ENCODE results near the gene DRD4. TPM values are rescaled to one million over a fixed set of nuclear protein-coding genes. Genes with fewer than 3 reads are reported as not detected.

The DRD4 gene
- total and polyA plus RNA-seq, 4 experiments from 2014 or later: 0.64 to 1.0 TPM; not detected in 2

DNA sequence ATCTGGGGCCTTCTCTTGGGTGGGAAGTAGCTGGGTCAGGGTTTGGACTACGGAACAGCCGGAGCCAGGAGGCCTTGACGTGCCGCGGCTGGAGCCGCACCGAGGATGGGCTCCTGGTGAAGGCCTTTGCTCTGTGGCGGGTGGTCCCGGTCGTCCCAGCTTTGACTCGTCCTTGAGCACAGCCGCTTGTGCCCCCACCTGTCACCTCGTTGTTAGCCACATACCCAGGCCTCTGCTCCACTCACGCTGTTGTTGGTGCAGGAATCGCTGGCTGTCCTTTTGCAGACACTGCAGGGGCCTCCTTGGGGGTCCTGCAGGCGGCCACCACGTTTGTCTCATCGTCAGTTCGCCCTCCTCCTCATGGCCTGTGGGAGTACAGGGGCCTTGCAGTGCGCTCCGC lies 43.7 kb upstream of the DRD4 start:
- Mint-ChIP-seq H3K27ac (no peak overlapping the region), H3K9me3 (peaks cover 0 to 2% (median 0%) of the 10 kb centered on the region in 8 donors), H3K27me3 (no peaks in the 10 kb centered on the region), H3K36me3 (peaks cover 29 to 72% of the 10 kb centered on the region in 2 donors), H3K4me1 (peaks cover 9 to 14% (median 11%) of the 10 kb centered on the region in 4 donors), H3K4me3 (no peak overlapping the region)
- Histone ChIP-seq H3K9me3 (ENCODE audit: control insufficient read depth in 1 of 2, low read length in 2 of 2) (no peaks in the 10 kb centered on the region), H3K27me3 (ENCODE audit: insufficient read depth, low read length) (no peaks in the 10 kb centered on the region), H3K4me1 (ENCODE audit: insufficient read depth, low read length) (peaks cover 5% of the 10 kb centered on the region), H3K36me3 (ENCODE audit: insufficient read depth, low read length) (peaks cover 68% of the 10 kb centered on the region), H3K4me3 (ENCODE audit: low read length in 2 of 2) (no peak overlapping the region), H3K27ac (ENCODE audit: low read depth, low read length) (no peak overlapping the region)
- ChIA-PET CTCF (ENCODE audit: partially characterized antibody) (no interaction called here), POLR2A (ENCODE audit: partially characterized antibody) (no interaction called here)
- intact Hi-C loops (cut with micrococcal nuclease): no loop called here
- DNase-seq: peak in 1 of 5 donors; percentile 26

DNA sequence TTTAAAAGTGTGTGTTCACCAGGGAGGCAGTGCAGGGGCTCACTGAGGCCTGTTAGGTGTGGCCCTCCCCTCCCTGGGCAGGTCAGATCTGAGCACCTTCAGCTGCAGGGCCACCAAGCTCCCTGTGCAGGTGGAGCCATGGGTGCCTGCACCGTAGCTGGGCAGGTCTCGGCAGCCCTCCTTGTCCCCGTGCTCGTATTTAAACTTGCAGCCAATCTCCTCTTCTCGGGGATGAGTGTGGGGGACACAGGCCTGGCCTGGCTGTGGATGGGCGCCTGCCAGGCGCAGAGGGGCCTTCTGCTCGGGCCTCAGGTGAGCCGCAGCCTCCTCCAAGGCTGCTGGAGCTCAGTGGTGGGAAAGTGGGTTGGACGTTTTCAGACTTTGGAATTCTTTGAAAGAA lies 41.7 kb upstream of the DRD4 start:
- H3K4me1 Mint-ChIP-seq: peaks cover 8 to 13% (median 11%) of the 10 kb centered on the region in 4 donors
- Histone ChIP-seq H3K27me3 (ENCODE audit: insufficient read depth, low read length) (no peaks in the 10 kb centered on the region), H3K4me3 (ENCODE audit: low read length in 2 of 2) (no peak overlapping the region), H3K9me3 (ENCODE audit: control insufficient read depth in 1 of 2, low read length in 2 of 2) (no peaks in the 10 kb centered on the region), H3K36me3 (ENCODE audit: insufficient read depth, low read length) (peaks cover 73% of the 10 kb centered on the region), H3K4me1 (ENCODE audit: insufficient read depth, low read length) (peaks cover 5% of the 10 kb centered on the region), H3K27ac (ENCODE audit: low read depth, low read length) (no peak overlapping the region)
- H3K9me3 Mint-ChIP-seq: no peaks in the 10 kb centered on the region
- no peak overlapping the region for H3K4me3 Mint-ChIP-seq
- H3K27ac Mint-ChIP-seq: peak overlapping the region in 1 of 7 donors; percentile 47
- ChIA-PET CTCF (ENCODE audit: partially characterized antibody) (interaction anchor here (1.2 kb wide), 1 partner anchor 41 kb away, joined by 3 read pairs; no protein-coding TSS in a partner anchor), POLR2A (ENCODE audit: partially characterized antibody) (no interaction called here)
- peaks cover 25 to 63% of the 10 kb centered on the region in 2 donors for H3K36me3 Mint-ChIP-seq
- DNase-seq: peak in 1 of 5 donors; percentile 17
- no peaks in the 10 kb centered on the region for H3K27me3 Mint-ChIP-seq
- intact Hi-C loops (cut with micrococcal nuclease): no loop called here

GRCh38 chr11:596374-596773 lies 40.7 kb upstream of the DRD4 start:
- no peak overlapping the region for H3K27ac ChIP-seq (ENCODE audit: low read depth, low read length)
- H3K9me3 Mint-ChIP-seq: no peaks in the 10 kb centered on the region
- peak overlapping the region in 3 of 7 donors; percentile 19 to 59 (median 36) for H3K27ac Mint-ChIP-seq
- H3K4me1 Mint-ChIP-seq: peaks cover 8 to 13% (median 11%) of the 10 kb centered on the region in 4 donors
- no peaks in the 10 kb centered on the region for H3K9me3 ChIP-seq (ENCODE audit: control insufficient read depth in 1 of 2, low read length in 2 of 2)
- H3K27me3 ChIP-seq (ENCODE audit: insufficient read depth, low read length): no peaks in the 10 kb centered on the region
- H3K4me1 ChIP-seq (ENCODE audit: insufficient read depth, low read length): peaks cover 5% of the 10 kb centered on the region
- peaks cover 71% of the 10 kb centered on the region for H3K36me3 ChIP-seq (ENCODE audit: insufficient read depth, low read length)
- H3K4me3 Mint-ChIP-seq: peak overlapping the region in 1 of 8 donors; percentile 40
- H3K27me3 Mint-ChIP-seq: no peaks in the 10 kb centered on the region
- H3K36me3 Mint-ChIP-seq: peaks cover 26 to 58% of the 10 kb centered on the region in 2 donors
- POLR2A ChIA-PET (ENCODE audit: partially characterized antibody): no interaction called here
- no peak overlapping the region for H3K4me3 ChIP-seq (ENCODE audit: low read length in 2 of 2)
- intact Hi-C loops (cut with micrococcal nuclease): no loop called here
- CTCF ChIA-PET (ENCODE audit: partially characterized antibody): no interaction called here
- DNase-seq: peak in 1 of 5 donors; percentile 39

- CTCF ChIA-PET (ENCODE audit: partially characterized antibody): no interaction called here
- H3K4me1 Mint-ChIP-seq: peaks cover 8 to 13% (median 10%) of the 10 kb centered on the region in 4 donors
- H3K27ac Mint-ChIP-seq: peak overlapping the region in 3 of 7 donors; percentile 26 to 90 (median 80)
Observed at GRCh38 chr11:597166-597725, 39.8 kb upstream of the DRD4 start.

DNA sequence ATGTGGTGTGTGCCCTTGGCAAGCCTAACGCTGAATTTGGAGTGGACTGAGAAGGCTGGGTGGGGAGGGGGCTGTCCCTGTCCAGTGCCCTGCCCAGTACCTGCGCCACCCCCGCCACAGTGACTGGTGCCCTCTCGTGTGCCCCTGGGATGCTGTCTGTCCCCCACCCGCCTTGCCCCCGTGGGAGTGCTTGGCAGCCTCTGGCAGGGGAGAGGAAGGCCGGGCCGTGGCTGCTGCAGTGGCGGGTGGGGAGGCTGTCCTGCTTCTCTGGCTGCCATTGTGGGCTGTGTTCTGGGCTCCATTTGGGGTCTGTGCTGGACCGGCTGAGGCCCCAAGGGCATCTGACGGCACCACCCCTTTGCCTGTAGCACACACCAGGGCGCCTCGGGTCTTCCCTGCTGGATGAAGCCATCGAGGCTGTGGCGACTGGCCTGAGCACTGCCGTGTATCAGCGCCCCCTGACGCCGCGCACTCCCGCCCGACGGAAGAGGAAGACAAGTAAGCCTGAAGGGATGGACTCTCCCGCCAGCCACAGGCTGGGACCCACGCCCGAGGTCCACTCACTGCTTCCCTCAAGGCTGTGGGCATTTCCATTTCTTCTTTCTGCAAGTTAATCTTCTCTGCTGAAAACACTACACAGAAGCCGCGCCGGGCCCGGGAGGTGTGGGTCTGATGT lies 38.9 kb upstream of the DRD4 start:
- no peak overlapping the region for H3K27ac ChIP-seq (ENCODE audit: low read depth, low read length)
- Mint-ChIP-seq H3K27me3 (no peaks in the 10 kb centered on the region), H3K9me3 (no peaks in the 10 kb centered on the region), H3K4me1 (peaks cover 8 to 13% (median 10%) of the 10 kb centered on the region in 4 donors), H3K27ac (no peak overlapping the region), H3K36me3 (peaks cover 28 to 54% of the 10 kb centered on the region in 2 donors), H3K4me3 (no peak overlapping the region)
- peaks cover 5% of the 10 kb centered on the region for H3K4me1 ChIP-seq (ENCODE audit: insufficient read depth, low read length)
- H3K4me3 ChIP-seq (ENCODE audit: low read length in 2 of 2): no peak overlapping the region
- no peaks in the 10 kb centered on the region for H3K9me3 ChIP-seq (ENCODE audit: control insufficient read depth in 1 of 2, low read length in 2 of 2)
- peaks cover 70% of the 10 kb centered on the region for H3K36me3 ChIP-seq (ENCODE audit: insufficient read depth, low read length)
- DNase-seq: peak in 1 of 5 donors; percentile 27
- ChIA-PET POLR2A (ENCODE audit: partially characterized antibody) (no interaction called here), CTCF (ENCODE audit: partially characterized antibody) (no interaction called here)
- intact Hi-C loops (cut with micrococcal nuclease): no loop called here
- no peaks in the 10 kb centered on the region for H3K27me3 ChIP-seq (ENCODE audit: insufficient read depth, low read length)

More at GRCh38 chr11:597166-597725, 39.8 kb upstream of the DRD4 start:
- POLR2A ChIA-PET (ENCODE audit: partially characterized antibody): no interaction called here
- Histone ChIP-seq H3K9me3 (ENCODE audit: control insufficient read depth in 1 of 2, low read length in 2 of 2) (no peaks in the 10 kb centered on the region), H3K4me3 (ENCODE audit: low read length in 2 of 2) (no peak overlapping the region), H3K4me1 (ENCODE audit: insufficient read depth, low read length) (peaks cover 5% of the 10 kb centered on the region), H3K27ac (ENCODE audit: low read depth, low read length) (no peak overlapping the region), H3K27me3 (ENCODE audit: insufficient read depth, low read length) (no peaks in the 10 kb centered on the region), H3K36me3 (ENCODE audit: insufficient read depth, low read length) (peaks cover 76% of the 10 kb centered on the region)
- H3K9me3 Mint-ChIP-seq: no peaks in the 10 kb centered on the region
- H3K4me3 Mint-ChIP-seq: no peak overlapping the region
- no peaks in the 10 kb centered on the region for H3K27me3 Mint-ChIP-seq
- peaks cover 34 to 59% of the 10 kb centered on the region in 2 donors for H3K36me3 Mint-ChIP-seq
- DNase-seq: peak in 1 of 5 donors; percentile 21
- intact Hi-C loops (cut with micrococcal nuclease): no loop called here

GRCh38 chr11:601573-602245 lies 35.4 kb upstream of the DRD4 start:
- H3K9me3 ChIP-seq (ENCODE audit: control insufficient read depth in 1 of 2, low read length in 2 of 2): no peaks in the 10 kb centered on the region
- Mint-ChIP-seq H3K9me3 (no peaks in the 10 kb centered on the region), H3K27me3 (no peaks in the 10 kb centered on the region), H3K4me1 (peaks cover 0 to 5% (median under 1%) of the 10 kb centered on the region in 4 donors), H3K4me3 (no peak overlapping the region), H3K36me3 (peaks cover 35 to 48% of the 10 kb centered on the region in 2 donors), H3K27ac (peak overlapping the region in 2 of 7 donors; percentile 22 to 60)
- no peaks in the 10 kb centered on the region for H3K27me3 ChIP-seq (ENCODE audit: insufficient read depth, low read length)
- H3K27ac ChIP-seq (ENCODE audit: low read depth, low read length): no peak overlapping the region
- DNase-seq: peak in 1 of 5 donors; percentile 8
- ChIA-PET POLR2A (ENCODE audit: partially characterized antibody) (interaction anchor here (0.7 to 1.2 kb wide), 3 partner anchors 11 to 138 kb away, joined by 3 to 4 read pairs (median 3); partner anchors contain the start of gene IRF7), CTCF (ENCODE audit: partially characterized antibody) (no interaction called here)
- H3K4me1 ChIP-seq (ENCODE audit: insufficient read depth, low read length): no peaks in the 10 kb centered on the region
- peaks cover 70% of the 10 kb centered on the region for H3K36me3 ChIP-seq (ENCODE audit: insufficient read depth, low read length)
- intact Hi-C loops (cut with micrococcal nuclease): no loop called here
- H3K4me3 ChIP-seq (ENCODE audit: low read length in 2 of 2): no peak overlapping the region

DNA sequence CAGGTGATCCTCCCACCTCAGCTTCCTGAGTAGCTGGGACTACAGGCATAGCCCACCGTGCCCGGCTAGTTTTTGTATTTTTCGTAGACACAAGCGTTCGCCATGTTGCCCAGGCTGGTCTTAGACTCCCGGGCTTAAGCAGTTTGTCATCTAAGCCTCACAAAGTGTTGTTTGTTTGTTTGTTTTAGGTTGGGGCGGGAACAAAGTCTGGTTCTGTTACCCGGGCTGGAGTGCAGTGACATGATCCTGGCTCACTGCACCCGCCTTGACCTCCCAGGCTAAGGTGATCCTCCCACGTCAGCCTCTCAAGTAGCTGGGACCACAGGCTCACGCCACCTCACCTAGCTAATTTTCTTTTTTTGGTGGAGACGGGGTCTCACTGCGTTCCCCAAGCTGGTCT lies 33.9 kb upstream of the DRD4 start:
- intact Hi-C loops (cut with micrococcal nuclease): no loop called here
- no peaks in the 10 kb centered on the region for H3K9me3 Mint-ChIP-seq
- no peaks in the 10 kb centered on the region for H3K27me3 Mint-ChIP-seq
- no peak overlapping the region for H3K4me3 Mint-ChIP-seq
- peaks cover 0 to 1% (median 0%) of the 10 kb centered on the region in 4 donors for H3K4me1 Mint-ChIP-seq
- Histone ChIP-seq H3K4me3 (ENCODE audit: low read length in 2 of 2) (no peak overlapping the region), H3K27ac (ENCODE audit: low read depth, low read length) (no peak overlapping the region), H3K36me3 (ENCODE audit: insufficient read depth, low read length) (peaks cover 73% of the 10 kb centered on the region), H3K4me1 (ENCODE audit: insufficient read depth, low read length) (no peaks in the 10 kb centered on the region), H3K9me3 (ENCODE audit: control insufficient read depth in 1 of 2, low read length in 2 of 2) (no peaks in the 10 kb centered on the region), H3K27me3 (ENCODE audit: insufficient read depth, low read length) (no peaks in the 10 kb centered on the region)
- peak in 1 of 5 donors; percentile 1 for DNase-seq
- CTCF ChIA-PET (ENCODE audit: partially characterized antibody): no interaction called here
- H3K27ac Mint-ChIP-seq: no peak overlapping the region
- POLR2A ChIA-PET (ENCODE audit: partially characterized antibody): no interaction called here
- H3K36me3 Mint-ChIP-seq: peaks cover 33 to 48% of the 10 kb centered on the region in 2 donors
